ENCODE data around the gene SMAD4. TPM values are rescaled to one million over a fixed set of nuclear protein-coding genes. Genes with fewer than 3 reads are reported as not detected.

The SMAD4 gene
- total and polyA plus RNA-seq, 2 of the 13 experiments (the other 11 are each of a cell fraction or from before 2014, with no cell fraction given): 70.2 to 72.0 TPM

DNA sequence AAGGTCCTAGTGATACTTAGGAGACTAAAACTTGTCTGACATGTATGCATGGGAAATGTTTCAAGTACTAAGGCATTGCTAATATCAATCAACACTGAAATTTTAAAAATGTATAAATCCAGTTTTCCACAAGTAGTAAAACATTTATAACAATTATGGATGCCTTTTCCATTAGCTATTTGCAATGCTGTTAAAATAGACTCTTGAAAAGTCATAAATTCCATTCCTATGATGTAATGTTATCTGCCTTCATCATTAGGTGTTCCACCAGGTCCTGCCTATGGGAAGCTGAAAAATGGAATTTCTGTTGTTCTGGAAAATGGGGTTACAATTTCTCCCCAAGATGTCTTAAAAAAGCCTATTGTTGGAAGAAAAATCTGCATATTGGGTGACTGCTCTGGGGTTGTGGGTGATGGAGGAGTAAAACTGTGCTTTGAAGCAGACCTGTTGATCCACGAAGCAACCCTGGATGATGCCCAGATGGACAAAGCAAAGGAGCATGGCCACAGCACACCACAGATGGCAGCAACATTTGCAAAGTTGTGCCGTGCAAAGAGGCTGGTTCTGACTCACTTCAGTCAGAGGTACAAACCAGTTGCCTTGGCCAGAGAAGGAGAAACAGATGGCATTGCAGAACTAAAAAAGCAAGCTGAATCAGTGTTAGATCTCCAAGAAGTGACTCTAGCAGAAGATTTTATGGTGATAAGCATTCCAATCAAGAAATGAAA is 43.5 kb upstream of the SMAD4 start:
- Histone ChIP-seq H3K9ac (ENCODE audit: insufficient read depth, low read depth, low read length) (no peak overlapping the region), H3K4me2 (ENCODE audit: low read depth, low read length) (no peak overlapping the region), H2AFZ (ENCODE audit: low read length) (no peak overlapping the region), H3K27ac (ENCODE audit: extremely low read length, insufficient read depth, low read length) (no peak overlapping the region), H3K79me2 (ENCODE audit: insufficient read depth, low read length) (no peaks in the 10 kb centered on the region), H3K4me3 (replicated peaks in 1 of 3; ENCODE audit: insufficient read depth in 1 of 3, low read depth in 2 of 3, low read length in 3 of 3) (no peak overlapping the region), H3K27me3 (ENCODE audit: control insufficient read depth in 1 of 2, insufficient read depth in 2 of 2, low read length in 2 of 2) (no peaks in the 10 kb centered on the region), H4K20me1 (ENCODE audit: insufficient read depth, low read length) (no peaks in the 10 kb centered on the region), H3K36me3 (replicated peaks in 1 of 2; ENCODE audit: control insufficient read depth in 1 of 2, insufficient read depth in 2 of 2, low read length in 2 of 2) (no peaks in the 10 kb centered on the region), H3K9me3 (ENCODE audit: low read length) (no peaks in the 10 kb centered on the region), H3K4me1 (ENCODE audit: insufficient read depth, low read length) (no peaks in the 10 kb centered on the region)
- CTCF ChIA-PET (ENCODE audit: low intra/inter-chr PET ratio, low total read pairs): no interaction called here
- intact Hi-C loops (cut with micrococcal nuclease; ENCODE audit: unreplicated experiment) (no loop called here), in situ Hi-C loops (cut with HindIII; ENCODE audit: extremely low pct_ligation_motif_present, low pct_unique_long_range_greater_than_20kb) (no loop called here)
- TF ChIP-seq AFF4 (CRISPR knock-in tag; IDR thresholded peaks at IDR 0.05) (no peak), ATF7 (IDR thresholded peaks at IDR 0.05) (peak; percentile 54), ATF7 (CRISPR knock-in tag; IDR thresholded peaks at IDR 0.05) (no peak)
- BruUV-seq (replicated peaks): no TSS peak
- no peak for DNase-seq (ENCODE audit: low spot score)
- ATAC-seq: no peak
- POLR2A ChIA-PET: no interaction called here
- 87% methylated on average over 2 of the region's 2 CpGs for WGBS (ENCODE audit: low lambda C conversion rate)
- no peak for FAIRE-seq

DNA sequence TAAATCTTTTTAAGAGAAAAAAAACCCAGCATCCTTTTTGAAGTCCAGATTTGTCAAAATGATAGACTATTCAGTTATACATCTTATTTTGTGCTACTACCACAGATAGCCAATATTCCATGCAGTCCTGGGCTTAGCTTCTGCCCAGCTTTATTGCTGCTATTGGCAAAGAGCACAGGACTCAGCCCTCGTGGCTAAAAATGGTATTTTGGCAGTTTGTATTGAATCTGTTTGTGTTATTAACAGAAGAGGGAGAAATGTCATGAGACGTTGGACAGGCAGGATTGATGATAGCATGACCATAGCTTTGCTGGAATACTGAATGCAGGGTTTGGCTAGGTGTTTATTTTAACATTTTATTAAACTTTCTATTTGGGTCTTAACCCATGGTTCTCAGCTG is 42.8 kb upstream of the SMAD4 start:
- 60% methylated on average over 2 of the region's 2 CpGs for WGBS (ENCODE audit: low lambda C conversion rate)
- Histone ChIP-seq H3K79me2 (ENCODE audit: insufficient read depth, low read length) (no peaks in the 10 kb centered on the region), H4K20me1 (ENCODE audit: insufficient read depth, low read length) (no peaks in the 10 kb centered on the region), H2AFZ (ENCODE audit: low read length) (no peak overlapping the region), H3K4me2 (ENCODE audit: low read depth, low read length) (no peak overlapping the region), H3K27me3 (ENCODE audit: control insufficient read depth in 1 of 2, insufficient read depth in 2 of 2, low read length in 2 of 2) (no peaks in the 10 kb centered on the region), H3K9ac (ENCODE audit: insufficient read depth, low read depth, low read length) (no peak overlapping the region), H3K4me1 (ENCODE audit: insufficient read depth, low read length) (no peaks in the 10 kb centered on the region; the same call in 1 of the 2 replicates), H3K9me3 (ENCODE audit: low read length) (no peaks in the 10 kb centered on the region), H3K27ac (ENCODE audit: extremely low read length, insufficient read depth, low read length) (no peak overlapping the region), H3K36me3 (replicated peaks in 1 of 2; ENCODE audit: control insufficient read depth in 1 of 2, insufficient read depth in 2 of 2, low read length in 2 of 2) (no peaks in the 10 kb centered on the region), H3K4me3 (replicated peaks in 1 of 3; ENCODE audit: insufficient read depth in 1 of 3, low read depth in 2 of 3, low read length in 3 of 3) (no peak overlapping the region)
- no TSS peak for BruUV-seq (replicated peaks)
- ChIA-PET POLR2A (no interaction called here), CTCF (ENCODE audit: low intra/inter-chr PET ratio, low total read pairs) (no interaction called here)
- in situ Hi-C loops (cut with HindIII; ENCODE audit: extremely low pct_ligation_motif_present, low pct_unique_long_range_greater_than_20kb) (no loop called here), intact Hi-C loops (cut with micrococcal nuclease; ENCODE audit: unreplicated experiment) (no loop called here)
- no peak for ATAC-seq
- FAIRE-seq: no peak
- no peak for DNase-seq (ENCODE audit: low spot score)
- TF ChIP-seq, protein P1, sequence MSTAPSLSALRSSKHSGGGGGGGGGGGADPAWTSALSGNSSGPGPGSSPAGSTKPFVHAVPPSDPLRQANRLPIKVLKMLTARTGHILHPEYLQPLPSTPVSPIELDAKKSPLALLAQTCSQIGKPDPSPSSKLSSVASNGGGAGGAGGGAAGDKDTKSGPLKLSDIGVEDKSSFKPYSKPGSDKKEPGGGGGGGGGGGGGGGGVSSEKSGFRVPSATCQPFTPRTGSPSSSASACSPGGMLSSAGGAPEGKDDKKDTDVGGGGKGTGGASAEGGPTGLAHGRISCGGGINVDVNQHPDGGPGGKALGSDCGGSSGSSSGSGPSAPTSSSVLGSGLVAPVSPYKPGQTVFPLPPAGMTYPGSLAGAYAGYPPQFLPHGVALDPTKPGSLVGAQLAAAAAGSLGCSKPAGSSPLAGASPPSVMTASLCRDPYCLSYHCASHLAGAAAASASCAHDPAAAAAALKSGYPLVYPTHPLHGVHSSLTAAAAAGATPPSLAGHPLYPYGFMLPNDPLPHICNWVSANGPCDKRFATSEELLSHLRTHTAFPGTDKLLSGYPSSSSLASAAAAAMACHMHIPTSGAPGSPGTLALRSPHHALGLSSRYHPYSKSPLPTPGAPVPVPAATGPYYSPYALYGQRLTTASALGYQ (CRISPR knock-in tag; IDR thresholded peaks at IDR 0.05): no peak
- TF ChIP-seq MAFK (conservative IDR thresholded peaks at IDR 0.05 in 1 of 2, IDR thresholded peaks at IDR 0.05 in 1 of 2; ENCODE audit: low read length in 2 of 2) (no peak), PCBP1 (IDR thresholded peaks at IDR 0.05; ENCODE audit: borderline replicate concordance, low read depth, low read length) (no peak), PTBP1 (IDR thresholded peaks at IDR 0.05; ENCODE audit: low read depth, low read length, poor library complexity, severe bottlenecking) (no peak)
- TF ChIP-seq, protein P2, sequence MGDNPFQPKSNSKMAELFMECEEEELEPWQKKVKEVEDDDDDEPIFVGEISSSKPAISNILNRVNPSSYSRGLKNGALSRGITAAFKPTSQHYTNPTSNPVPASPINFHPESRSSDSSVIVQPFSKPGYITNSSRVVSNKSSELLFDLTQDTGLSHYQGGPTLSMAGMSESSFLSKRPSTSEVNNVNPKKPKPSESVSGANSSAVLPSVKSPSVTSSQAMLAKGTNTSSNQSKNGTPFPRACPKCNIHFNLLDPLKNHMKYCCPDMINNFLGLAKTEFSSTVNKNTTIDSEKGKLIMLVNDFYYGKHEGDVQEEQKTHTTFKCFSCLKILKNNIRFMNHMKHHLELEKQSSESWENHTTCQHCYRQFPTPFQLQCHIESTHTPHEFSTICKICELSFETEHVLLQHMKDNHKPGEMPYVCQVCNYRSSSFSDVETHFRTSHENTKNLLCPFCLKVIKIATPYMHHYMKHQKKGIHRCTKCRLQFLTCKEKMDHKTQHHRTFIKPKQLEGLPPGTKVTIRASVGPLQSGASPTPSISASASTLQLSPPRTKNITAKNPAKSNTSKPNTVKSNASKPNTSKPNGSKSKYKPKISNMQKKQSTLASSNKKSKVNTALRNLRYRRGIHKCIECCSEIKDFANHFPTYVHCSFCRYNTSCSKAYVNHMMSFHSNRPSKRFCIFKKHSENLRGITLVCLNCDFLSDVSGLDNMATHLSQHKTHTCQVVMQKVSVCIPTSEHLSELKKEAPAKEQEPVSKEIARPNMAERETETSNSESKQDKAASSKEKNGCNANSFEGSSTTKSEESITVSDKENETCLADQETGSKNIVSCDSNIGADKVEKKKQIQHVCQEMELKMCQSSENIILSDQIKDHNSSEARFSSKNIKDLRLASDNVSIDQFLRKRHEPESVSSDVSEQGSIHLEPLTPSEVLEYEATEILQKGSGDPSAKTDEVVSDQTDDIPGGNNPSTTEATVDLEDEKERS (CRISPR knock-in tag; IDR thresholded peaks at IDR 0.05): no peak
